Superior temporal gyrus (tissue), 1 donor: ENCODE measurements around the gene RHOT2.
"Not testable (repeated sequence)": the region's sequence is repeated elsewhere in the genome, so short reads cannot be mapped to it uniquely, and the experiment has no call there.

Experiments used
- DNase-seq: peaks from one replicate; pipeline ENCODE4 v3.0.0-alpha.2; 2016; ENCODE audit errors: extremely low spot score

Gene RHOT2

DNA sequence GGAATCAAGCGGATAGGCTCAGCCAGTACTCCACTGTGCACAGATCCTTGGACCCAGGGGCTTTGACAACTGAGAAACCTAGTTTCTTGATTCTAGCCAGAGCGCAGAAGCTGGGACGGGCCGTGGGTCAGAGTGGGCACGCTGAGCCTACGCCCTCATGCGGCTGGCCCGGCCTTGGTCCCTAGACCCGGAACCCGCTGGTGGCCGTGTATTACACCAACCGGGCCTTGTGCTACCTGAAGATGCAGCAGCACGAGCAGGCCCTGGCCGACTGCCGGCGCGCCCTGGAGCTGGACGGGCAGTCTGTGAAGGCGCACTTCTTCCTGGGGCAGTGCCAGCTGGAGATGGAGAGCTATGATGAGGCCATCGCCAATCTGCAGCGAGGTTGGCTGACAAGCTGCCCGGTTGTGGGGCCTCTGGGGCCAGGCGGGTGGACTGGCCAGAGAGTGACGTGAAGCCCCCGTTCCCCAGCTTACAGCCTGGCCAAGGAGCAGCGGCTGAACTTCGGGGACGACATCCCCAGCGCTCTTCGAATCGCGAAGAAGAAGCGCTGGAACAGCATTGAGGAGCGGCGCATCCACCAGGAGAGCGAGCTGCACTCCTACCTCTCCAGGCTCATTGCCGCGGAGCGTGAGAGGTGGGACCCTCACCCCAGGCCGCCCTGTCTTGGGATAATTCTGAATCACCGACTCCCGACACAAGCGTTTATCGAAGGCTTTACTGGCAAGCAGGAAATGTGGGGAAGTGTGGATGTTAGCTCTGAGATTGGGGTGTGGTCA is 13.2 kb downstream of the RHOT2 start:
- no peak for DNase-seq

DNA sequence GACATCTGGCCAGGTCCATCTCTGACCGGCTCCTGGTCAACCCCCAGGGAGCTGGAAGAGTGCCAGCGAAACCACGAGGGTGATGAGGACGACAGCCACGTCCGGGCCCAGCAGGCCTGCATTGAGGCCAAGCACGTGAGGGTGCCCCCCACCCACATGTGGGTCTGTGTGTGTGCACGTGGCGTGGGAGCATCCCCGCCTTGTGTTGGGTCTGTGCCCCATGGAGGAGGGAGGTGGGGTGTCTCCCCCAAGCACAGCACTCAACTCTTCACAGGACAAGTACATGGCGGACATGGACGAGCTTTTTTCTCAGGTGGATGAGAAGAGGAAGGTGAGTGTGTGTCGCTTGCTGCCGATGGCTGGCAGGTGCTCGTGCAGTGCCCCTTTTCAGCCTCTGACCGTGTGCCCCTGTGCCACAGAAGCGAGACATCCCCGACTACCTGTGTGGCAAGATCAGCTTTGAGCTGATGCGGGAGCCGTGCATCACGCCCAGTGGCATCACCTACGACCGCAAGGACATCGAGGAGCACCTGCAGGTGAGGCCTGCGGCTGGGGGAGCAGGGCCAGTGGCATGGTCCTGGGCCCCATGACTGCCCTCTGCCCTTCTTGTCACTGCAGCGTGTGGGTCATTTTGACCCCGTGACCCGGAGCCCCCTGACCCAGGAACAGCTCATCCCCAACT is 14.0 kb downstream of the RHOT2 start:
- DNase-seq = no peak

DNA sequence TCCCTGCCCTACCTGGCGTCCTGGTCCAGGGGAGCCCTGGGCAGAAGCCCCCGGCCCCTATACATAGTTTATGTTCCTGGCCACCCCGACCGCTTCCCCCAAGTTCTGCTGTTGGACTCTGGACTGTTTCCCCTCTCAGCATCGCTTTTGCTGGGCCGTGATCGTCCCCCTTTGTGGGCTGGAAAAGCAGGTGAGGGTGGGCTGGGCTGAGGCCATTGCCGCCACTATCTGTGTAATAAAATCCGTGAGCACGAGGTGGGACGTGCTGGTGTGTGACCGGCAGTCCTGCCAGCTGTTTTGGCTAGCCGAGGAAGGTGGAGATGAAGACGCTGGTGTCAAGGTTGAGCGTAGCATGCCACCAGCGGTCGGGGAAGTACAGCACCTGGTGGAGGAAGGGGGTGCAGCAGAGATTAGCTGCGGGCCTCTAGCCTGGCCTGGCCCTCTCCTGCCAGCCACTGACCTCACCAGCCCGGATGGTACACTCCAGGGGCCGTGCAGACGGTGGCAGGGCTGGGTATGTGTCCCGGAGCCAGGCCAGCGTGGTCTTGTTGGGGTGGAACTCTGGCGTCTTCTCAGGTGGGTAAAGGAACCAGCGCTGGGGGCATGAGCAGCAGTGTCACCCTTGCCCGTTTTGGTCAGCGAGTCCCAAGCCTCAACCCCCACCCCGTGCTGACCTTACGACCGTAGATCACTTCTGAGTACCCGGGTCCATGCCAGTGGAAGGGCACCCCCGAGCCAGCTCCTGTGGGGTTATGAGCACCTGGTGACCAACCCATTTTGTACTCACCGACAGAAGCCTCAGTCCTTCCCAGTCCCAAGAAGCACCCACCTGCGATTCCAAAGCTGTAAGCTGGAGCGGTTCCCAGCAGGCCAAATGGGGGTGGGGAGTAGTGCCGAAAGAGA is 14.8 kb downstream of the RHOT2 start:
- DNase-seq = no peak

DNA sequence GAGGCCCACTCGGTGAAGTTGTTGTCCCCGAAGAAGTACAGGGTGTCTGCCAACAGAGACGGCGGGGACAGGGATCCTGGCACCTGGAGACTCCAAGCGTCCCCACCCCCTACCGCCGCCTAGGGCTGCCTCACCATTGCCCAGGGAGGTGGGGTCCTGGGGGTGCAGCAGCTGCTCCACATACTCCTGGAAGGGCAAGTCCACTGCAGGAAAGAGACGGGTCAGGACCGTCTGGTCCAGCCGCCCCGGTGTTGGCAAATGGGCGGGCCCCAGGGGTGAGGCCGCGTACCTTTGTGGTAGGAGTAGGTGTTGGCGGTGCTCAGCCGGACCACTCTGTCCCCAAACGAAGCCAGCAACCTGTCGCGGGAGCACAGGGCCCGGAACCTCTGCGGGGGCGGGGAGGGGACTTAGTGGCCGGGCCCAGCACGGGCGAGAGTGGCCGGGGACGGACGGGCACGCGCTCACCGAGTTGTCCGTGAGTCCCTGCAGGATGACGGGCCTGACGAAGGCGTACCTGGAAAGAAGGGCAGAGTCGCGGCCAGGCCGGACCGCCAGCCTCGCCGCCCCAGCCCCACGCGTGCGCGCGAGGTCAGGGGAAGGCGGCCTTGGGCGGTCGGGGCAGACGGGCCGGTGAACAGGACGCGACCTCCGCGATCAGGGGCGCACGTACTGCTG is 15.6 kb downstream of the RHOT2 start:
- no peak for DNase-seq

DNA sequence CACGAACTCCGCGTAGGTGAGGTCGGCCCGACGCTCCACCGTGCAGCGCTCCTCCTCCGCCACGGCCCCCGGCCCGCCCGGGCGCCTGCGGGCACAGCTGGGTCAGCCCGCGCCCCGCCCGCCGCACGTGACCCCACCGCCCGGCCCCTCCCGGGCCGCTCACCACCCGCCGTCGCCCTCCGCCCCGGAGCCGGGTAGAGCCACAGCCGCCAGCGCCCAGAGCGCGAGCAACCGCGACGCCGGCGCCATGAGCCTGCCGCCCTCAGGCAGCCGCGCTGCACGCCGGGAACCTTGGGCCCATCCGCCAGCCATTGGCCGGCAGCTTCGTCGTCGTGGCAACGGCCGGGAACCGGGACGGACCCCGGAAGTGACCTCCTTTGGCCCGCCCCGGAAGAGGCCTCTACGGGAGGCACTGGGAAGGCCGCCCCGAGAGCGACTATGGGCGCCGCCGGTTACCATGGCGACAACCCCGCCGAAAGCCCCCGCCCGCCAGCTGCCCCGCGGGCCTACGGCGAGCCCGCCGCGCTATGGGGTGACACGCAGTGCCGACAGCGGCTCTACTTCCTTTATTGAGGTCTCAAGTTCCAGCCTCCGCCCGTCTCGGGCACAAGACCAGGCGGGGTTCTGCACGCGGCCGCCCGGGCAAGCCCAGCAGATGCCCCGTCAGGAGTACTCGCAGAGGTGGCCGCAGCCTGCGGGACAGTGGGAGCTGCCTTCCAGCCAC is 16.3 kb downstream of the RHOT2 start, which contains the start of gene JMJD8:
JMJD8 (minus strand) TSS at position 264 of the 724 bp plus-strand sequence; CDS start at position 249, 15 bp downstream.
- peak; percentile 97 for DNase-seq

DNA sequence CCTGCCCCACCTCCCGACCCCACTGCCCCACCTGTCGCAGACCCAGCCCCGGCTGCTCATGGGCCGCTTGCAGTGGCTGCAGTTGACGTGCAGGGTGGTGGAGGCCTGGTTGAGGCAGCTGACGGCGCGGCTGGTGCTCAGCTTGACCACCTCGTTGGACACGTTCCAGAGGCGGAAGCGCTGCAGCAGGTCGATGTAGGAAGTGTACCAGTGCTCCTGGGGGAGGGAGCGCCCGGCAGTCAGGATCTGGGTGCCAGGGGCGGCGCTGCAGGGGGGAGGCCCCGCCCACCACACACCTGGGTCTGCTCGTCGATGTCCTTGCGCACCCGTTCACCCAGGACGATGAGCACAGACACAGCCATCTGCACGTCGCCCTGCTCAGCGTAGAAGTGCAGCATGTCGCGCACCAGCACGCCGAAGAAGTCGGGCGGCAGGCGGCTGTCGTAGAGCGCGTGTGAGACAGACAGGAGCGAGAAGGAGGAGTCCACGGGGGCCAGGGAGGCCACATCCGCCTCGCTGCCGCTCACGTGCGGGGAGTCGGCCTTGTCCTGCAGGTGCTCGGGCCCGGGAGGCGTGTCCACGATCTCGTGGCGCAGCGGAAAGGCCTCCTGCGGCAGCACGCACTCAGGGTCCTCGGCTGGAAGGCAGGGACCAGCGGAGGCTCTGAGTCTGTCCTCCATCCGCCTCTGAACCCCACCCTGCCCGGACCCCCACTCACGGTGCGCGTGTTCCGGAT is 17.2 kb downstream of the RHOT2 start:
- DNase-seq = no peak

DNA sequence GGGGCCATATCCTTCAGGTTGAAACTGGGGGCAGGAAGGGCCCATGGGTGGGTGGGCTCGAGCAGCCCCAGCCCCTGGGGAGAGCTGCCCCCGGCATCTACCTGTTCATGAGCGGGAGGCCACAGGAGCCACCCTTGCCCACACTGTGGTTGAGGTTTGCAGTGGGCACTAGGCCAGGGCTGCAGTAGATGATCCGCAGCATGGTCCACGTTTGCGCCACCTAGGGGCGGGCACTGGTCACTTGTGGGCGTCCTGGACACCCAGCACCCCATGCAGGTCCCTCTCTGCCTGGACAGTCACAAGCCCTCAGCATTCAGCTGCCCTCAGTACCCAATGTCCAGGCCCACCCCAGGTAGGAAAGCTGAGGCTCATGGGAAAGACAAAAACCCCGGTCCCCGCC is 18.0 kb downstream of the RHOT2 start:
- DNase-seq = no peak

DNA sequence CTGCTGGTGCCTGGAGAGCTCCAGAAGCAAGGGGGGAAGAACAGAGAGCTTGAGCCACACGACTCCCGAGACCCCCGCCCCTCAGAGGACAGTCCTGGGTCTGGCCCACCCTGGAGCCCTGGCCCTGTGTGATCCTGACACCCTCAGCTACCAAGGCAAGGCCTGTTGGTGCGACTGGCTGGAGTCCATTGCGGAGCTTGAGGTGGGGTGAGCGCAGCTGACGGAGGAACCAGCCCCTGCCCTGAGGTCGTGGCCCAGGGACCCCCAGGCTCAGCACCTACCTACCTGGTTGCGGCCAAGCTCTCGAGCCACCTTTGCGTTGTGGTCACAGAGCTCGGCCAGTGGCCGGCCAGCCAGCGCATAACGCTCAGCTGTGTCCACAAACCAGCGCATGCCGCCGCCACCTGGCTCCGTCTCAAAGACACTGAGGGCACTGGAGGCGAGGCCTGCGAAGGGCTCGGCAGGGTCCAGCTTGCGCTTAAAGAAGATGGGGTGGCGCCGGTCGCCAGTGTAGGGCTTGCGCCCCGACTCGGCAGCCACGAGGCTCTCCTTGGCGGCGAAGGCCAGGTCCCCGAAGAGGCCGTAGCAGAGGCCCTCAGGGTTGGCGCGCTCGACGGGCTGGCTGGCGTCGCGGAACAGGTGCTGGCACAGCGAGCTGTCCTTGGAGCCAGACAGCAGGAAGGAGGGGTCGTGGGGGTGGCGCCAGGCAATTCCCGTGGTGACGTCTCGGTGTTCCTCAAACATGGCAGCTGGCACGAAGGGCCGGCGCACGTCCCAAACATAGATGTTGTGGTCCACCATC is 18.7 kb downstream of the RHOT2 start:
- DNase-seq = no peak

DNA sequence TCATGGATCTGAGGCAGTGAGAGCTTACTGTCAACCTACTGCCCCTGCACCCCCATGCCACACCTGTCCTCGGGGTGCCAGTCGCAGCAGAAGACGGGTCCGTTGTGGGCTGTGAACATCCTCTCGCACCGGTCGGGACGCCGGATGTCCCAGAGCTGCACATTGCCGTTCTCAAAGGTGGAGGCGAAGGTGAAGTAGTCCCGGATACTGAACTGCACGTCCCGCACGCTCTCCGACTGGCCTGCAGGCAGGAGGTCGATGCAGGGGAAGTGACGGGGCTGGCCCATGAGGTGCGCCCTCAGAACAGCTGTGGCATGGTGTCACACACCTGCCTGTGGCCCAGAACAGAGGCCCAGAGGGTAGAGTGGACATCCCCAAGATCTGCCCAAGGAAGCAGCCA is 19.6 kb downstream of the RHOT2 start:
- no peak for DNase-seq

DNA sequence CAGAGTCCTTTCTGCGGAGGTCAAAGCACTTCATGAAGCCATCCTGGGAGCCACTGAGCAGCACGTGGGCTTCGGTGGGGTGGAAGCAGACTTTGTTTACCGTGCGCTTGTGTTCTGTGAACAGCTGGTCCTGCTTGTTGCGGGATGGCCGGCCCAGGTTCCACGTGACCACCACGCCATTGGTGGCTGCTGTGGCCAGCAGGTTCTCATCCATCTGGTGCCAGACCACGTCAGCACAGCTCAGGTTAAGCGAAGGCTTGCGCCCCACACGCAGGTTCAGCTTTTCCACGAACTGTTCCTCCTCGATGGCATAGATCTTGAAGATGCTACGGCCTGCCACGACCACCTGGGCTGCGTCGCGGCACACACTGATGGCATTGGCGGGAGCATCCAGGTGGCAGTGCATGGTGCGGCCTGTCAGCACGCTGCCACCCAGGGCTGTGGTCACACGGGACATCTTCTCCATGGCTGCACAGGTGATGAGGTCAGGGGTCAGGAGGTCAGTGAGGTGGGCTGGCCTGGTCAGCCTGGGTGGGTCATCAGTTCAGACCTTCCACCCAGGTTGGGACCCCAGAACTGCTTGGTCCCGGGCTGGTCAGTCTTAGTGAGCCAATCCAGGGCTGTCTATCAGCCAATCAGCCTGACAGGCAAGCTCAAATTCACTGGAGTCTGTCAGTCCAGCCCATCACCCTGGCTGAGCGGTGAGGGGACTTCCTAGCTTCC is 21.4 kb downstream of the RHOT2 start:
- no peak for DNase-seq

DNA sequence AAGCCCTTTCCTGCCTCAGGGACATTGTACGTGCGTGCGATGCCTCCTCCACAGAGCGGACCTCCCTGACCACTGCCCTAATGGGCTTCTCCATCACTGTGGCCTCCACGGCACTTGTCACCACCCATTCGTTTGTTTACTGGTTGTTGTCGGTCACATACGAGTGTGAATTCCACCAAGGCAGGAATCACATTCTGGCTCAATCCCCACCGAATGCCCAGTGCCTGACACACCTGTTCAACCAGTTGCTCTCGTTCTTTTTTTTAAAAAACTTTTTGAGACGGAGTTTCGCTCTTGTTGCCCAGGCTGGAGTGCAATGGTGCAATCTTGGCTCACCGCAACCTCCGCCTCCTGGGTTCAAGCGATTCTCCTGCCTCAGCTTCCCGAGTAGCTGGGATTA is 23.3 kb downstream of the RHOT2 start:
- DNase-seq = not testable (repeated sequence)

DNA sequence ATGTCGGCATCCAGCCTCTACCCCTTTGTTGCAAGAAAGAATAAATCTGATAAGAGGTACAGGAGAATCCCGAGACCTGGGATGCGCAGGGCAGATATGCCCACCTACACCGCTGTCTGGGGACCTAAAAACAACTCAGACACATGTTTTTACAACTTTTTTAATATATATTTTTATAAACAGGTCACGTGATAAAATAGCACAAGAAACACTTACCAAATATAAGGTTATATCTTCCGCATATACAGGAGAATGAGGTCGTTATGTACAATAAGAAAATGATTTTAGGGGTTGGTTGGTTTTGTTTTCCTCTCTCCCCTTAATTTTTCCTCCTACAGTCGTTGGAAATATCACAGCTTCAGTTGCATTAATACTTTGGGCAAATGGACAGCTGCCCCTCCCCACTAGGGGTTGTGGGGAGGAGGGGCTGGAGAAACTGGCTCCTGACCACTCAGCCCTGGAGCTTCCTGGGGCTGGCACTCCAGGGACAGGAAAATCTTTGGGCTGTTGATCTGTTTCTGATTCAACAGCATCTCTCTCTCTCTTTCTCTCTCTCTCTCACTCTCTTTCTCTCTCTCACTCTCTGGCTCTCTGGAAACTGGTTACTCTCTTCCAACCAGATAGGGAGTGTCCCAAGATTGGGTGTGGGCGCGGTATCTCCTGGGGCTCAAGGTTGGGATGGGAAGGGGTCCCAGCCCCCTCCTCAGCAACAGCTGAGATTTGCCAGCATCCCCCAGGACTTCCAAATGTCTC is 24.6 kb downstream of the RHOT2 start:
- DNase-seq = no peak

DNA sequence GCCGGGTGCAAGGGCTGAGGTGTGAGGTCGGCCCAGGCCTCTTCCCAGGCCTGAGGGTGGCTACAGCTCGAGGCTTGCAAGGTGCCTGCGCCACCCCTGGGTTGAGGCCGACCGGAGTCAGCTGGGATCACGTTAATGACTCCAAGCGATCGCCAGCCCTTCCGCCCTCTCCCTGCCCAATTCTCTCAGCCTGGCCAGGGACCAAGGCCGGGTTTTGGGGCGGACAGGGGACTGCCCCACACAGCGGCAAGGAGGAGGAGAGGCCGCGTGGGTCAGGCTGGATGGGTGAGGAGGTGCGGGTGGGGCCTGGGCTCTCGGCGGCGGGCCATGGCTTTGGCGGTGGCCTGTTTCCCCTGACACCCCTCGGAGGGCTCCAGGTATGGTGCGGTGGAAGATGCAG is 25.4 kb downstream of the RHOT2 start:
- no peak for DNase-seq

DNA sequence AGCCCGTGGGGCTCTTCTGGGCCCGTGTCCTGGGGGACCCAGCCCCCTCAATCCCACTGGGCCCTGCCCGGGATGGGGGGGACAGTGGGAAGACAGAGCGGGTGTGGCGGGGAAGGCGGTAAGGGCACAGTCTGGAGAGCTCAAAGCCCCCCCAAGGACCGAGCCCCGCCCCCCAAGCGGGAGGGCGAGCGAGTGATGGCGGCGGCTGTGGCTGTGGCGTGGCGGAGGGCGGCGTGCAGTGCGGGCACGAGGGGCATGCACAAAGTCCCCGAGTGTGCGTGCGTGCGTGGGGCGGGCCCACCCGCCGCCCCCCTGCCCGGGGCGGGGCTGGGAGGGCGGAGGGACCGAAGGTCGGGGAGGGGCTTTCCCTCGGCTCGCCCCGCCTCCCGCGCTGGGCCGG is 25.8 kb downstream of the RHOT2 start:
- DNase-seq = no peak

DNA sequence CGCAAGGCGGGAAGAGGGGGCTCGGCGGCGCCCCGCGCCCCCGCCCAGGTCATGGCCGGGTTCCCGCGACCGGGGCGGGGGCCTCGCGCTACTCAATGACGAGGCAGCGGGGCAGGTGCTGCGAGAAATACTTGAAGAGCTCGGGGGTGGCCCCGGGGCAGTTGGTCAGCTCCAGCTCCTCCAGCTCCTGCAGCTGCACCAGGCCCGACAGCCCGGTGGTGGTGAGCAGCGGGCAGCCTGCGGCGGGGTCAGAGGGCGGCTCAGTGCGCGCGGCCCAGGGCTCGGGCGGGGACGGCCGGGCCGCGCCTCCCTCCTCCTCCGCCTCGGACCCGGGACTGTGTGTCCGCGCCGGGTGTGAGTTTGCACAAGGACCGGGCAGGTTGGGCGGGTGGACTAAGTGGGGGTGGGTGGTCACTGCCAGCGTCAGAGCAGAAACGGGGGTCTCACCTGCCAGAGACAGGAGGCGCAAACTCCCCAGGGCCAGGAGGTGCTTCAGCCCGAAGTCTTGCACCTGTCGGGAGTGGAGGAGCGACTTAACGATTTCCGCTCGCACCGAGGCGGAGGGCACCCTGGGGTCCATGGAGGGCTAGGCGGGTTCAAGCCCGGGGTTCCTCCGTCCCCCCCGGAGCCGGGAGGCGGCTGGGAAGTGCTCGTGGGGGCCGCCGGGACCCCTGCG is 26.4 kb downstream of the RHOT2 start:
- no peak for DNase-seq

DNA sequence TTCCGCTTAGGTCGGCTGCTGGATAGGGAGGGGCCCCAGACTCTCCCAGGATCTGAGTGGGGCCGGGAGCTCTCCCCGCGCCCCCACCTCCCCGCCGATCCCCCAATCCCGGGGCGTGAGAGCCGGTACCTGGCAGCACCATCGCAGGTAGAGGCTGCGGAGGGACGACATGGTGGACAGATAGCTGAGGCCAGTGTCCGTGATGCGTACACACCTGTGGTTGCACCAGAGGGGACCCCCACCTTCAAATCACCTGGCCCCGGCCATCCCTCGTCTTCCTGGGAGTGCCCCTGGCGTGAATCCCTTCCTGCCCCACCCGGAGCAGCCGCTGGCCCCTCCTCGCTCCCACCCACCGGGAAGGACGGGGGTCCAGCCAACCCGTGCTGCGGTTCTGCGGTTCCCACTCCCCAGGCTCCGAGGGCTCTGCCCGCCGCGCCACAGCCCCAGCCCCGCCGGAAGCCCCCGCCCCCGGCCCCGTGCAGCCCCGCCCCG is 27.0 kb downstream of the RHOT2 start:
- DNase-seq = no peak

DNA sequence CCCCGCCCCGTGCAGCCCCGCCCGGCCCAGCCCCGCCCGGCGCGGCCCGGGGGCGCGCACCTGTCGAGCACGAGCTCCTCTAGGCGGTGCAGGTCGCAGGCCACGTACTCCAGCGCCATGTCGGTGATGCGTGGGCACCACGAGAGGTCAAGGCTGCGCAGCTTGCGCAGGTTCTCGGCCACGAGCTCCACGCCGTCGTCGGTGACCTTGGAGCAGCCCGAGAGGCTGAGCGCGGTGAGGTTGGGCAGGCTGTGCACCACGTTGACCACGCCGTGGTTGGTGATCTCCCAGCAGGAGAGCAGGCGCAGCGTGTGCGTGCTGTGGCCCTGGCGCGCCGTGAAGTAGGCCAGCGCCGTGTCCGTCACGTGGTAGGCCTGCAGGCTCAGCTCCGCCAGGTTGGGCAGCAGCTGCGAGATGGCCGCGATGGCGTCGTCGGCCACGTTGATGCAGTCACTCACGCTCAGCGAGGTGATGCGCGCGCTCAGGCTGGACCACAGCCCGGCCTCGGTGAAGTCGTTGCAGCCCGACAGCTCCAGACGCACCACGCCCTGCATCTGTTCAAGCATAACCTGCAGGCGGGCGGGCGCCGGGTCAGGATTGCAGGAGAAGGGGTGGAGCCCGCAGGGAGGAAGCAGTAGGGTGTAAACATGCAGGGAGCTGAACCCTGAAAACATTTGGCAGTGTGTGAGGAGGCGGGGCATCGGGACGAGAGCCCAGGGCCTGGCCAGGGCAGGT is 27.6 kb downstream of the RHOT2 start:
- DNase-seq = no peak
